NB4 (cell line): ENCODE results near the gene TTC21B.

ENCODE experiments used
- POLR2A ChIP-seq: IDR thresholded peaks from 2 replicates; pipeline ENCODE4 v1.6.1; 2011; ENCODE audit warnings: mild to moderate bottlenecking; ENCODE audit not compliant: insufficient read length; ENCODE audit errors: extremely low read depth
- TF ChIP-seq, protein P1 (sequence below): IDR thresholded peaks from one replicate; pipeline ENCODE4 v1.5.1; 2012; ENCODE audit warnings: low read depth, low read length
- TF ChIP-seq, protein P2 (sequence below): IDR thresholded peaks from 2 replicates; pipeline ENCODE4 v1.6.1; 2011; ENCODE audit warnings: low read depth, low read length

DNA sequence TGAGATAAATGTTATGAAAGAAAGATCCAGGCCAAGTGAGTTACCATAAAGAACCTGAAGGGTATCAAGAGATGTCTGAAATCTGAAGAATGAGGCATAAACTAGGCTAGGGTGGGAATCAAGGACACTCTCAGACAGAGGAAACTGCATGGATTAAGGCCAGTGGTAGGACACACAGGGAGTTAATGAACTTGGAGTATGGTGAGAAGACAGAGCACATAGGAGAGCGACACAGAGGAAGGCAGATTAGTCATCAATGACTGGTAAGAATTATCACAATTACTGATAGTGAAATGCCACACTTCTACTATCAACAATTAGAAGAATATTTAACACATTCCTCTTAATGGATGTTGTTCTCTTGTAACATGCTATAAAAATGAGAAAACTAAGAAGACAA, 76.9 kb downstream of the TTC21B start:
- TF ChIP-seq, protein P1, sequence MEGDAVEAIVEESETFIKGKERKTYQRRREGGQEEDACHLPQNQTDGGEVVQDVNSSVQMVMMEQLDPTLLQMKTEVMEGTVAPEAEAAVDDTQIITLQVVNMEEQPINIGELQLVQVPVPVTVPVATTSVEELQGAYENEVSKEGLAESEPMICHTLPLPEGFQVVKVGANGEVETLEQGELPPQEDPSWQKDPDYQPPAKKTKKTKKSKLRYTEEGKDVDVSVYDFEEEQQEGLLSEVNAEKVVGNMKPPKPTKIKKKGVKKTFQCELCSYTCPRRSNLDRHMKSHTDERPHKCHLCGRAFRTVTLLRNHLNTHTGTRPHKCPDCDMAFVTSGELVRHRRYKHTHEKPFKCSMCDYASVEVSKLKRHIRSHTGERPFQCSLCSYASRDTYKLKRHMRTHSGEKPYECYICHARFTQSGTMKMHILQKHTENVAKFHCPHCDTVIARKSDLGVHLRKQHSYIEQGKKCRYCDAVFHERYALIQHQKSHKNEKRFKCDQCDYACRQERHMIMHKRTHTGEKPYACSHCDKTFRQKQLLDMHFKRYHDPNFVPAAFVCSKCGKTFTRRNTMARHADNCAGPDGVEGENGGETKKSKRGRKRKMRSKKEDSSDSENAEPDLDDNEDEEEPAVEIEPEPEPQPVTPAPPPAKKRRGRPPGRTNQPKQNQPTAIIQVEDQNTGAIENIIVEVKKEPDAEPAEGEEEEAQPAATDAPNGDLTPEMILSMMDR: no peak
- TF ChIP-seq POLR2A: no peak
- TF ChIP-seq, protein P2, sequence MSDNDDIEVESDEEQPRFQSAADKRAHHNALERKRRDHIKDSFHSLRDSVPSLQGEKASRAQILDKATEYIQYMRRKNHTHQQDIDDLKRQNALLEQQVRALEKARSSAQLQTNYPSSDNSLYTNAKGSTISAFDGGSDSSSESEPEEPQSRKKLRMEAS: no peak
